Endothelial cell (in vitro differentiated cells): ENCODE measurements around the gene HCFC1R1. TPM values are rescaled to one million over a fixed set of nuclear protein-coding genes. Genes with fewer than 3 reads are reported as not detected.

Experiments used
- DNase-seq: peaks from one replicate; pipeline ENCODE4 v3.0.0; 2021; ENCODE audit warnings: low spot score
- H3K27ac Mint-ChIP-seq: one replicate; pipeline ENCODE4 v1.8.0; 2021; ENCODE audit warnings: mixed read lengths, inconsistent platforms; ENCODE audit not compliant: unreplicated experiment
- H3K27me3 Mint-ChIP-seq: one replicate; pipeline ENCODE4 v1.8.0; 2021; ENCODE audit warnings: mild to moderate bottlenecking, moderate library complexity, mixed read lengths, inconsistent platforms; ENCODE audit not compliant: unreplicated experiment
- H3K36me3 Mint-ChIP-seq: one replicate; pipeline ENCODE4 v1.8.0; 2021; ENCODE audit warnings: mild to moderate bottlenecking, low read depth, mixed read lengths, inconsistent platforms; ENCODE audit not compliant: unreplicated experiment
- H3K4me1 Mint-ChIP-seq: one replicate; pipeline ENCODE4 v1.8.0; 2021; ENCODE audit warnings: mild to moderate bottlenecking, mixed read lengths, inconsistent platforms; ENCODE audit not compliant: unreplicated experiment
- H3K4me3 Mint-ChIP-seq: one replicate; pipeline ENCODE4 v1.8.0; 2021; ENCODE audit warnings: mild to moderate bottlenecking, mixed read lengths, inconsistent platforms; ENCODE audit not compliant: unreplicated experiment
- H3K9me3 Mint-ChIP-seq: one replicate; pipeline ENCODE4 v1.8.0; 2021; ENCODE audit warnings: mixed read lengths, inconsistent platforms; ENCODE audit not compliant: unreplicated experiment
- CTCF ChIP-seq: fragments of 200-600 bp; sonication (generic); IDR thresholded peaks from one replicate; pipeline ENCODE4 v1.5.0; 2021; ENCODE audit warnings: antibody characterized with exemption; ENCODE audit not compliant: unreplicated experiment
- total RNA-seq: library from RNA; stranded (reverse); fragmentation: NEBNext Ultra II Directional; extraction: Animal tissue kit (Norgen Biotek cat#: 25700); gene quantifications from one replicate; pipeline ENCODE4 v1.2.1, GENCODE V29; 2021; ENCODE audit not compliant: unreplicated experiment

HCFC1R1 gene
- total RNA-seq, 1 donor from 2014 or later: 28.7 TPM

- no peak for TF ChIP-seq CTCF
- H3K36me3 Mint-ChIP-seq: peaks cover 2% of the 10 kb centered on the region
- no peak within 1 kb of the TSS for H3K27ac Mint-ChIP-seq
- peaks cover 8% of the 10 kb centered on the region for H3K4me1 Mint-ChIP-seq
- no peaks in the 10 kb centered on the region for H3K9me3 Mint-ChIP-seq
- peak within 1 kb of the TSS; percentile 87 for H3K4me3 Mint-ChIP-seq
- H3K27me3 Mint-ChIP-seq: peaks cover 22% of the 10 kb centered on the region
- DNase-seq: peak; percentile 58
Measured at GRCh38 chr16:3045758-3046640, 22.3 kb upstream of the HCFC1R1 start, which contains the start of gene MMP25. Gene MMP25 (plus strand): TSS chr16:3046561. CDS start chr16:3046918, 357 bp downstream.

- no peak for DNase-seq
- peaks cover 8% of the 10 kb centered on the region for H3K4me1 Mint-ChIP-seq
- H3K27me3 Mint-ChIP-seq: peaks cover 22% of the 10 kb centered on the region
- no peaks in the 10 kb centered on the region for H3K9me3 Mint-ChIP-seq
- peak overlapping the region; percentile 87 for H3K4me3 Mint-ChIP-seq
- H3K27ac Mint-ChIP-seq: peak overlapping the region; percentile 84
- no peaks in the 10 kb centered on the region for H3K36me3 Mint-ChIP-seq
- TF ChIP-seq CTCF: no peak
Measured at GRCh38 chr16:3044708-3045107, 21.0 kb upstream of the HCFC1R1 start.

GRCh38 chr16:3042376-3042775 lies 18.6 kb upstream of the HCFC1R1 start:
- peaks cover 8% of the 10 kb centered on the region for H3K4me1 Mint-ChIP-seq
- H3K36me3 Mint-ChIP-seq: no peaks in the 10 kb centered on the region
- no peak for DNase-seq
- H3K27ac Mint-ChIP-seq: no peak overlapping the region
- no peak for TF ChIP-seq CTCF
- H3K27me3 Mint-ChIP-seq: peaks cover 15% of the 10 kb centered on the region
- H3K9me3 Mint-ChIP-seq: no peaks in the 10 kb centered on the region
- no peak overlapping the region for H3K4me3 Mint-ChIP-seq

GRCh38 chr16:3038896-3039295 lies 15.2 kb upstream of the HCFC1R1 start:
- DNase-seq: no peak
- H3K4me1 Mint-ChIP-seq: peaks cover 6% of the 10 kb centered on the region
- no peak for TF ChIP-seq CTCF
- peaks cover 15% of the 10 kb centered on the region for H3K27me3 Mint-ChIP-seq
- H3K9me3 Mint-ChIP-seq: no peaks in the 10 kb centered on the region
- H3K4me3 Mint-ChIP-seq: no peak overlapping the region
- H3K27ac Mint-ChIP-seq: no peak overlapping the region
- H3K36me3 Mint-ChIP-seq: peaks cover 4% of the 10 kb centered on the region

GRCh38 chr16:3038256-3038655 lies 14.5 kb upstream of the HCFC1R1 start:
- Mint-ChIP-seq H3K27ac (no peak overlapping the region), H3K4me3 (no peak overlapping the region), H3K9me3 (no peaks in the 10 kb centered on the region), H3K4me1 (peaks cover 6% of the 10 kb centered on the region), H3K36me3 (peaks cover 4% of the 10 kb centered on the region), H3K27me3 (peaks cover 15% of the 10 kb centered on the region)
- DNase-seq: no peak
- TF ChIP-seq CTCF: no peak
